GM18858 (cell line): ENCODE measurements around the gene DLG2.
"Not testable (repeated sequence)": the region's sequence is repeated elsewhere in the genome, so short reads cannot be mapped to it uniquely, and the experiment has no call there.

Experiments
- ATAC-seq: cut with Tn5 transposase; IDR thresholded peaks from one replicate; pipeline ENCODE4 v1.9.1; 2021; ENCODE audit not compliant: unreplicated experiment

The DLG2 gene

GRCh38 chr11:84865791-84866535, 761.2 kb downstream of the DLG2 start:
- ATAC-seq: no peak

- ATAC-seq: no peak
Measured at GRCh38 chr11:84865257-84865656, 761.9 kb downstream of the DLG2 start.

- no peak for ATAC-seq
Measured at GRCh38 chr11:84857746-84858145, 769.4 kb downstream of the DLG2 start.

- ATAC-seq: no peak
Measured at GRCh38 chr11:84855508-84856245, 771.5 kb downstream of the DLG2 start.

- no peak for ATAC-seq
Measured at GRCh38 chr11:84854498-84854880, 772.7 kb downstream of the DLG2 start.

- ATAC-seq: no peak
Measured at GRCh38 chr11:84853841-84854497, 773.2 kb downstream of the DLG2 start.

- ATAC-seq: no peak
Measured at GRCh38 chr11:84847842-84848241, 779.3 kb downstream of the DLG2 start.

- not testable (repeated sequence) for ATAC-seq
Measured at GRCh38 chr11:84840201-84840600, 786.9 kb downstream of the DLG2 start.

GRCh38 chr11:84837402-84838069, 789.6 kb downstream of the DLG2 start:
- ATAC-seq: no peak

- ATAC-seq: no peak
Measured at GRCh38 chr11:84836371-84836770, 790.8 kb downstream of the DLG2 start.

- no peak for ATAC-seq
Measured at GRCh38 chr11:84833488-84834088, 793.6 kb downstream of the DLG2 start.

- ATAC-seq: no peak
Measured at GRCh38 chr11:84830372-84830771, 796.8 kb downstream of the DLG2 start.

- no peak for ATAC-seq
Measured at GRCh38 chr11:84829162-84829561, 798.0 kb downstream of the DLG2 start.

GRCh38 chr11:84828616-84829015, 798.5 kb downstream of the DLG2 start:
- ATAC-seq: no peak

- no peak for ATAC-seq
Measured at GRCh38 chr11:84825106-84825660, 802.0 kb downstream of the DLG2 start.

GRCh38 chr11:84824624-84825023, 802.5 kb downstream of the DLG2 start:
- ATAC-seq: no peak

- no peak for ATAC-seq
Measured at GRCh38 chr11:84819537-84819936, 807.6 kb downstream of the DLG2 start.

GRCh38 chr11:84819128-84819527, 808.0 kb downstream of the DLG2 start:
- ATAC-seq: no peak

GRCh38 chr11:84817998-84818397, 809.1 kb downstream of the DLG2 start:
- no peak for ATAC-seq

GRCh38 chr11:84812471-84812969, 814.6 kb downstream of the DLG2 start:
- no peak for ATAC-seq

- no peak for ATAC-seq
Measured at GRCh38 chr11:84806354-84806753, 820.8 kb downstream of the DLG2 start.
